GM12878 (cell line): Measurements from ENCODE around the gene SLC13A3. TPM values are rescaled to one million over a fixed set of nuclear protein-coding genes. Genes with fewer than 3 reads are reported as not detected.
A peak's percentile ranks its signal among the peaks of the same experiment; 100 is the strongest.

Experiments
- ATAC-seq: fragments of 200-7000 bp; cut with Tn5 transposase; 3 replicates; pipeline ENCODE4 v1.9.1; 2020; ENCODE audit warnings: mild to moderate bottlenecking, moderate library complexity
- BruUV-seq: library from RNA; stranded (reverse); fragments of 400-500 nt; replicated peaks from 2 replicates; lab custom pipeline; 2021; lab: Mats Ljungman, UMichigan
- CTCF ChIA-PET: fragments of 300-600 bp; sonication (Branson Sonifier 250); formaldehyde crosslinking; extraction: SDS; loops from one replicate; lab custom pipeline; 2021; ENCODE audit warnings: inconsistent platforms; lab: Yijun Ruan, JAX
- POLR2A ChIA-PET: fragments of 350-600 bp; formaldehyde crosslinking; extraction: SDS; loops from one replicate; lab custom pipeline; 2021; ENCODE audit warnings: inconsistent platforms; lab: Charles Lee
- RAD21 ChIA-PET: fragments of 300-600 bp; sonication (Branson Sonifier 250); formaldehyde crosslinking; loops from one replicate; lab custom pipeline; 2023; ENCODE audit warnings: antibody characterized with exemption; ENCODE audit not compliant: unreplicated experiment; lab: Charles Lee
- SMC1A ChIA-PET: fragments of 300-600 bp; sonication (Branson Sonifier 250); formaldehyde crosslinking; loops from one replicate; lab custom pipeline; 2023; ENCODE audit not compliant: unreplicated experiment, uncharacterized antibody; lab: Charles Lee
- DNase-seq: peaks from one replicate; pipeline ENCODE4 v3.0.0-alpha.2; 2011; ENCODE audit warnings: low read depth, low spot score
- FAIRE-seq: peaks from 3 replicates; lab custom pipeline; 2011; peaks lifted over from hg19 to GRCh38; lab: Jason Lieb, UNC
- H2AFZ ChIP-seq: 2 replicates; pipeline ENCODE4 v1.6.0; 2011; ENCODE audit warnings: low read depth, low read length, control low read depth; ENCODE audit not compliant: control insufficient read depth
- H3K27ac ChIP-seq: 2 replicates; pipeline ENCODE4 v1.5.1; 2011; ENCODE audit warnings: control low read depth; ENCODE audit not compliant: control insufficient read depth, insufficient read depth
- H3K27me3 ChIP-seq, 2 experiments: replicated peaks in 1 of 2; 2 replicates each; pipeline versions ENCODE4 v1.6.0 to v1.6.1; 2011; ENCODE audit warnings: low read length in 1 of 2; ENCODE audit not compliant: control insufficient read depth in 2 of 2, insufficient read depth in 2 of 2
- H3K36me3 ChIP-seq, 2 experiments: 2 replicates each; pipeline ENCODE4 v1.5.1; 2011; ENCODE audit warnings: low read length in 1 of 2; ENCODE audit not compliant: control insufficient read depth in 2 of 2, insufficient read depth in 2 of 2
- H3K4me1 ChIP-seq: 2 replicates; pipeline ENCODE4 v1.6.1; 2011; ENCODE audit warnings: mild to moderate bottlenecking, low read length, moderate library complexity, mixed read lengths; ENCODE audit not compliant: control insufficient read depth, insufficient read depth
- H3K4me2 ChIP-seq: 2 replicates; pipeline ENCODE4 v1.6.0; 2011; ENCODE audit warnings: control low read depth; ENCODE audit not compliant: control insufficient read depth, insufficient read depth
- H3K4me3 ChIP-seq: fragments of 200-600 bp; sonication (generic); 2 replicates; pipeline ENCODE4 v1.5.1; 2016
- H3K79me2 ChIP-seq: 2 replicates; pipeline ENCODE4 v1.6.0; 2011; ENCODE audit warnings: low read length; ENCODE audit not compliant: control insufficient read depth, insufficient read depth
- H3K9ac ChIP-seq: 2 replicates; pipeline ENCODE4 v1.8.0; 2011; ENCODE audit warnings: low read length, control low read depth, mixed read lengths; ENCODE audit not compliant: control insufficient read depth, insufficient read depth
- H3K9me3 ChIP-seq: replicated peaks from 3 replicates; pipeline ENCODE4 v1.5.1; 2011; ENCODE audit warnings: mild to moderate bottlenecking, low read length; ENCODE audit not compliant: control insufficient read depth, insufficient read depth
- H4K20me1 ChIP-seq: 2 replicates; pipeline ENCODE4 v1.6.0; 2011; ENCODE audit not compliant: control insufficient read depth, insufficient read depth
- E2F8 ChIP-seq: fragments of 450-650 bp; IDR thresholded peaks from 2 replicates; pipeline ENCODE4 v1.6.1; 2018; ENCODE audit warnings: mild to moderate bottlenecking, low read depth, moderate library complexity; ENCODE audit not compliant: partially characterized antibody
- IKZF1 ChIP-seq: fragments of 450-650 bp; conservative IDR thresholded peaks from 2 replicates; pipeline ENCODE4 v1.6.1; 2017; ENCODE audit warnings: antibody characterized with exemption, mild to moderate bottlenecking
- IRF3 ChIP-seq: fragments of 450-650 bp; IDR thresholded peaks from 2 replicates; pipeline ENCODE4 v1.6.1; 2014; ENCODE audit warnings: mild to moderate bottlenecking
- PKNOX1 ChIP-seq: fragments of 450-650 bp; IDR thresholded peaks from 2 replicates; pipeline ENCODE4 v1.6.1; 2016; ENCODE audit warnings: mild to moderate bottlenecking
- POLR2AphosphoS5 ChIP-seq: IDR thresholded peaks from 2 replicates; pipeline ENCODE4 v1.6.1; 2011; ENCODE audit warnings: mild to moderate bottlenecking, low read length, inconsistent platforms
- SPI1 ChIP-seq: IDR thresholded peaks from 2 replicates; pipeline ENCODE4 v1.6.1; 2011; ENCODE audit warnings: low read depth, mild to moderate bottlenecking, low read length, moderate library complexity, borderline replicate concordance; ENCODE audit not compliant: insufficient read depth
- ZBED1 ChIP-seq: IDR thresholded peaks from 2 replicates; pipeline ENCODE4 v1.6.1; 2016; ENCODE audit warnings: borderline replicate concordance
- ZNF592 ChIP-seq: fragments of 450-650 bp; IDR thresholded peaks from 2 replicates; pipeline ENCODE4 v1.6.1; 2017; ENCODE audit warnings: mild to moderate bottlenecking, moderate library complexity
- WGBS: methylation state at CpG from one replicate; pipeline ENCODE4 v1.1.6; 2016; ENCODE audit warnings: low lambda C conversion rate; ENCODE audit not compliant: insufficient replicate concordance, insufficient coverage; ENCODE audit errors: missing lambda C conversion rate; 5-methylcytosine and 5-hydroxymethylcytosine counted together
- in situ Hi-C: fragments of 300-500 bp; cut with MboI; formaldehyde crosslinking; loops from 9 replicates; pipeline ENCODE4 v1.14.3; 2018; ENCODE audit warnings: mixed read lengths
- intact Hi-C: fragments of 100-400 bp; cut with micrococcal nuclease; formaldehyde crosslinking; loops from one replicate; pipeline ENCODE4 v1.14.2; 2022; ENCODE audit not compliant: unreplicated experiment
- polyA plus RNA-seq, 11 experiments: library from polyadenylated mRNA; depleted of rRNA in 4 of 11; unstranded in 6 of 11; stranded (reverse) in 5 of 11; fragments of >200 nt; fragmentation: Nextera tagmentation in 4 of 11; fragmentation: Illumina TruSeq in 1 of 11; extraction: Ambion mirVana in 4 of 11; extraction: Trizol in 1 of 11; gene quantifications; 1 replicate in 1 of 11; 2 replicates in 10 of 11; pipeline versions ENCODE4 v1.2.1 to v1.2.3, GENCODE V29; 2011 to 2016; ENCODE audit warnings: inconsistent platforms in 2 of 11, missing spikeins in 2 of 11, low read depth in 1 of 11
- total RNA-seq, 4 experiments: library from RNA; depleted of rRNA in 3 of 4; stranded (reverse); fragments of >200 nt in 3 of 4; fragmentation: Illumina TruSeq in 1 of 4; extraction: Trizol in 1 of 4; gene quantifications; 2 replicates each; pipeline versions ENCODE4 v1.2.1 to v1.2.3, GENCODE V29; 2013 to 2021

SLC13A3 gene
- total and polyA plus RNA-seq, 10 of the 15 experiments (the other 5 are each of a cell fraction or from before 2014, with no cell fraction given), result 0.03 to 0.76 (median 0.07) TPM; not detected in 4

- no peak for TF ChIP-seq ZNF592
Observed at GRCh38 chr20:46551522-46552381, 99.5 kb downstream of the SLC13A3 start (continued).

GRCh38 chr20:46550461-46550860 is 100.8 kb downstream of the SLC13A3 start, which contains the start of gene OCSTAMP:
OCSTAMP (minus strand) TSS chr20:46550654; CDS start chr20:46550560, 94 bp downstream.
- Histone ChIP-seq H2AFZ (no peak within 1 kb of the TSS; the same call in 1 of the 2 replicates), H3K4me1 (peaks cover 70% of the 10 kb centered on the region), H3K27me3 (no peaks in the 10 kb centered on the region), H4K20me1 (no peaks in the 10 kb centered on the region), H3K27ac (peak within 1 kb of the TSS; percentile 76), H3K79me2 (no peaks in the 10 kb centered on the region), H3K9me3 (no peaks in the 10 kb centered on the region), H3K36me3 (no peaks in the 10 kb centered on the region), H3K4me3 (no peak within 1 kb of the TSS; the same call in 1 of the 2 replicates), H3K9ac (0 out of 2 replicates have a peak within 1 kb of the TSS, but pooled peaks have one; percentile 4), H3K4me2 (no peak within 1 kb of the TSS; the same call in 1 of the 2 replicates)
- no TSS peak for BruUV-seq
- no peak for ATAC-seq
- WGBS, result 65% methylated on average over 9 of the region's 9 CpGs
- intact Hi-C loops, result no loop called here
- no peak for DNase-seq
- ChIA-PET RAD21 (interaction anchor here (1.2 kb wide), 1 partner anchor 31 kb away, joined by 4 read pairs; no protein-coding TSS in a partner anchor), POLR2A (interaction anchor here (2.2 kb wide), 1 partner anchor 136 kb away, joined by 9 read pairs; no protein-coding TSS in a partner anchor), CTCF (interaction anchor here (1.1 to 4.3 kb wide), 8 partner anchors 9 to 139 kb away, joined by 3 to 43 read pairs (median 9); partner anchors contain the start of gene TP53RK), SMC1A (interaction anchor here (0.8 to 4.3 kb wide), 10 partner anchors 9 to 136 kb away, joined by 3 to 19 read pairs (median 4); no protein-coding TSS in a partner anchor)
- FAIRE-seq, result no peak
- in situ Hi-C loops, result loop anchor here (10.0 kb wide), 1 partner anchor 134 kb away; the partner anchor contains the start of gene TP53RK
- TF ChIP-seq ZBED1 (no peak), PKNOX1 (no peak), E2F8 (no peak), SPI1 (peak; percentile 57), POLR2AphosphoS5 (no peak), IRF3 (no peak), IKZF1 (peak; percentile 32; the same call in 1 of the 2 replicates)
